Esophagus muscularis mucosa (tissue), 4 donors: Measurements from ENCODE around the gene ENOX1. TPM values are rescaled to one million over a fixed set of nuclear protein-coding genes. Genes with fewer than 3 reads are reported as not detected.

Experiments
- DNase-seq: peaks from one replicate; pipeline ENCODE4 v3.0.0-alpha.2; 2017; ENCODE audit errors: extremely low spot score
- H3K27ac ChIP-seq, 4 donors: fragments of 200-600 bp; sonication (generic); replicated peaks in 1 of 4; 1 replicate in 3 of 4; 2 replicates in 1 of 4; pipeline ENCODE4 v1.5.1; 2016 to 2019; ENCODE audit warnings: mild to moderate bottlenecking in 1 of 4
- H3K27me3 ChIP-seq, 4 donors: fragments of 200-600 bp; sonication (generic); one replicate each; pipeline versions ENCODE4 v1.5.1 to v1.6.0; 2016 to 2019
- H3K36me3 ChIP-seq, 4 donors: fragments of 200-600 bp; sonication (generic); one replicate each; pipeline ENCODE4 v1.5.1; 2016 to 2019
- H3K4me1 ChIP-seq, 4 donors: fragments of 200-600 bp; sonication (generic); one replicate each; pipeline ENCODE4 v1.5.1; 2016 to 2019
- H3K4me3 ChIP-seq, 4 donors: fragments of 200-600 bp; sonication (generic); 1 replicate in 2 of 4; 2 replicates in 2 of 4; pipeline ENCODE4 v1.5.1; 2016 to 2019; ENCODE audit warnings: mild to moderate bottlenecking in 4 of 4, moderate library complexity in 1 of 4
- H3K9me3 ChIP-seq, 4 donors: fragments of 200-600 bp; sonication (generic); 1 replicate in 3 of 4; 2 replicates in 1 of 4; pipeline ENCODE4 v1.5.1; 2016 to 2019
- CTCF ChIP-seq, 3 experiments: fragments of 200-600 bp in 2 of 3; fragments of 450-650 bp in 1 of 3; sonication (generic) in 2 of 3; IDR thresholded peaks; one replicate each; pipeline ENCODE4 v1.5.1; 2017 to 2019; ENCODE audit warnings: antibody characterized with exemption in 3 of 3, mild to moderate bottlenecking in 2 of 3, moderate library complexity in 1 of 3
- EP300 ChIP-seq: sonication (generic); formaldehyde crosslinking; IDR thresholded peaks from one replicate; pipeline ENCODE4 v1.6.1; 2017; ENCODE audit warnings: antibody characterized with exemption
- POLR2A ChIP-seq: fragments of 450-650 bp; IDR thresholded peaks from one replicate; pipeline ENCODE4 v1.6.1; 2017; ENCODE audit warnings: antibody characterized with exemption, moderate library complexity, mild to moderate bottlenecking, low read depth
- POLR2AphosphoS5 ChIP-seq, 2 donors: sonication (generic); formaldehyde crosslinking; IDR thresholded peaks; one replicate each; pipeline ENCODE4 v1.6.1; 2017; ENCODE audit warnings: antibody characterized with exemption in 2 of 2
- WGBS: methylation state at CpG from one replicate; pipeline ENCODE4 v1.1.5; 2018; 5-methylcytosine and 5-hydroxymethylcytosine counted together
- intact Hi-C: fragments of 100-400 bp; cut with DNase I; formaldehyde crosslinking; loops from one replicate; pipeline ENCODE4 v1.15.1; 2023
- total RNA-seq, 4 donors: library from RNA; depleted of rRNA; stranded (reverse); fragments of >200 nt; gene quantifications; one replicate each; pipeline versions ENCODE4 v1.1.0 to v1.2.1, GENCODE V29; 2016

The ENOX1 gene
- total RNA-seq, 4 donors from 2014 or later, result 9.3 to 14.1 (median 12.4) TPM

- 68% methylated on average over 4 of the region's 4 CpGs for WGBS
- TF ChIP-seq POLR2AphosphoS5 (IDR thresholded peaks at IDR 0.05) (no peak), POLR2A (no peak), CTCF (IDR thresholded peaks at IDR 0.05) (no peak), EP300 (no peak)
- intact Hi-C loops, result no loop called here
Observed at GRCh38 chr13:43390619-43391018, 396.2 kb downstream of the ENOX1 start.

GRCh38 chr13:43389983-43390382, 396.8 kb downstream of the ENOX1 start:
- intact Hi-C loops, result no loop called here
- no peaks in the 10 kb centered on the region for H3K36me3 ChIP-seq
- TF ChIP-seq EP300, result no peak
- TF ChIP-seq CTCF (IDR thresholded peaks at IDR 0.05), result no peak
- TF ChIP-seq POLR2AphosphoS5 (IDR thresholded peaks at IDR 0.05), result no peak
- TF ChIP-seq POLR2A, result no peak
- no peaks in the 10 kb centered on the region for H3K9me3 ChIP-seq
- no peak overlapping the region for H3K4me3 ChIP-seq
- H3K4me1 ChIP-seq, result peaks cover 3 to 31% (median 22%) of the 10 kb centered on the region in 4 donors
- no peak overlapping the region for H3K27ac ChIP-seq
- no peak for DNase-seq
- H3K27me3 ChIP-seq, result no peaks in the 10 kb centered on the region
- WGBS, result 47% methylated on average over 4 of the region's 4 CpGs

More at GRCh38 chr13:43390619-43391018, 396.2 kb downstream of the ENOX1 start:
- H3K27ac ChIP-seq, result no peak overlapping the region
- DNase-seq, result no peak
- no peaks in the 10 kb centered on the region for H3K27me3 ChIP-seq
- peaks cover 3 to 31% (median 22%) of the 10 kb centered on the region in 4 donors for H3K4me1 ChIP-seq
- H3K36me3 ChIP-seq, result no peaks in the 10 kb centered on the region
- H3K9me3 ChIP-seq, result no peaks in the 10 kb centered on the region
- no peak overlapping the region for H3K4me3 ChIP-seq

- Histone ChIP-seq H3K27me3 (no peaks in the 10 kb centered on the region), H3K9me3 (no peaks in the 10 kb centered on the region), H3K36me3 (no peaks in the 10 kb centered on the region), H3K4me3 (no peak overlapping the region), H3K4me1 (peaks cover 3 to 31% (median 22%) of the 10 kb centered on the region in 4 donors), H3K27ac (no peak overlapping the region)
- intact Hi-C loops, result no loop called here
- no peak for DNase-seq
- TF ChIP-seq CTCF (IDR thresholded peaks at IDR 0.05) (no peak), EP300 (no peak), POLR2A (no peak), POLR2AphosphoS5 (IDR thresholded peaks at IDR 0.05) (no peak)
- WGBS, result 88% methylated on average over 1 of the region's 1 CpG
Observed at GRCh38 chr13:43389573-43389972, 397.2 kb downstream of the ENOX1 start.

GRCh38 chr13:43388282-43389034, 398.3 kb downstream of the ENOX1 start:
- 23% methylated on average over 2 of the region's 2 CpGs for WGBS
- peak overlapping the region in 2 of 4 donors; percentile 7 to 8 for H3K27ac ChIP-seq
- H3K36me3 ChIP-seq, result no peaks in the 10 kb centered on the region
- no peaks in the 10 kb centered on the region for H3K27me3 ChIP-seq
- no peak for DNase-seq
- H3K9me3 ChIP-seq, result no peaks in the 10 kb centered on the region
- no peak for TF ChIP-seq CTCF (IDR thresholded peaks at IDR 0.05)
- no peak for TF ChIP-seq POLR2AphosphoS5 (IDR thresholded peaks at IDR 0.05)
- TF ChIP-seq EP300, result no peak
- no peak for TF ChIP-seq POLR2A
- intact Hi-C loops, result no loop called here
- peaks cover 3 to 31% (median 22%) of the 10 kb centered on the region in 4 donors for H3K4me1 ChIP-seq
- no peak overlapping the region for H3K4me3 ChIP-seq
